Fibroblast of lung (primary cell): ENCODE data around the gene FAM107B.

Experiments used
- EZH2 ChIP-seq: IDR thresholded peaks from 2 replicates; pipeline ENCODE4 v1.5.1; 2012; ENCODE audit warnings: low read length, control low read depth, mild to moderate bottlenecking; ENCODE audit errors: missing control alignments
- TF ChIP-seq, protein P1 (sequence below), 2 donors: IDR thresholded peaks in 1 of 2; conservative IDR thresholded peaks in 1 of 2; 1 replicate in 1 of 2; 2 replicates in 1 of 2; pipeline ENCODE4 v1.5.1; 2011 to 2012; ENCODE audit warnings: low read length in 2 of 2, control low read depth in 1 of 2, inconsistent platforms in 1 of 2, low read depth in 1 of 2, mild to moderate bottlenecking in 1 of 2

GRCh38 chr10:14585287-14586193 is 189.2 kb downstream of the FAM107B start:
- TF ChIP-seq, protein P1, sequence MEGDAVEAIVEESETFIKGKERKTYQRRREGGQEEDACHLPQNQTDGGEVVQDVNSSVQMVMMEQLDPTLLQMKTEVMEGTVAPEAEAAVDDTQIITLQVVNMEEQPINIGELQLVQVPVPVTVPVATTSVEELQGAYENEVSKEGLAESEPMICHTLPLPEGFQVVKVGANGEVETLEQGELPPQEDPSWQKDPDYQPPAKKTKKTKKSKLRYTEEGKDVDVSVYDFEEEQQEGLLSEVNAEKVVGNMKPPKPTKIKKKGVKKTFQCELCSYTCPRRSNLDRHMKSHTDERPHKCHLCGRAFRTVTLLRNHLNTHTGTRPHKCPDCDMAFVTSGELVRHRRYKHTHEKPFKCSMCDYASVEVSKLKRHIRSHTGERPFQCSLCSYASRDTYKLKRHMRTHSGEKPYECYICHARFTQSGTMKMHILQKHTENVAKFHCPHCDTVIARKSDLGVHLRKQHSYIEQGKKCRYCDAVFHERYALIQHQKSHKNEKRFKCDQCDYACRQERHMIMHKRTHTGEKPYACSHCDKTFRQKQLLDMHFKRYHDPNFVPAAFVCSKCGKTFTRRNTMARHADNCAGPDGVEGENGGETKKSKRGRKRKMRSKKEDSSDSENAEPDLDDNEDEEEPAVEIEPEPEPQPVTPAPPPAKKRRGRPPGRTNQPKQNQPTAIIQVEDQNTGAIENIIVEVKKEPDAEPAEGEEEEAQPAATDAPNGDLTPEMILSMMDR (conservative IDR thresholded peaks at IDR 0.05 in 1 of 2, IDR thresholded peaks at IDR 0.05 in 1 of 2; ENCODE audit: low read depth in 1 of 2, low read length in 2 of 2), result no peak
- TF ChIP-seq EZH2, result no peak
